MM.1S (cell line): Measurements from ENCODE around the gene PGBD5.

ENCODE experiments used
- DNase-seq: peaks from one replicate; pipeline ENCODE4 v3.0.0-alpha.2; 2015
- H2AFZ ChIP-seq: fragments of 300-600 bp; sonication (generic); 2 replicates; pipeline ENCODE4 v1.6.0; 2016; ENCODE audit warnings: antibody characterized with exemption, low read length
- H3F3A ChIP-seq: fragments of 300-600 bp; sonication (generic); 2 replicates; pipeline ENCODE4 v1.6.1; 2016; ENCODE audit warnings: mild to moderate bottlenecking, antibody characterized with exemption, low read length, moderate library complexity, mixed read lengths; ENCODE audit not compliant: insufficient read depth
- H3K27ac ChIP-seq: fragments of 300-600 bp; sonication (generic); 2 replicates; pipeline ENCODE4 v1.5.1; 2016; ENCODE audit warnings: mild to moderate bottlenecking, low read length
- H3K27me3 ChIP-seq: fragments of 300-600 bp; sonication (generic); replicated peaks from 2 replicates; pipeline ENCODE4 v1.6.0; 2016; ENCODE audit warnings: low read length; ENCODE audit not compliant: insufficient read depth
- H3K36me3 ChIP-seq: fragments of 300-600 bp; sonication (generic); replicated peaks from 2 replicates; pipeline ENCODE4 v1.6.1; 2016; ENCODE audit warnings: mild to moderate bottlenecking, low read length, mixed read lengths; ENCODE audit not compliant: insufficient read depth
- H3K4me1 ChIP-seq: fragments of 300-600 bp; sonication (generic); 2 replicates; pipeline ENCODE4 v1.6.1; 2016; ENCODE audit warnings: low read length, mixed read lengths
- H3K4me2 ChIP-seq: fragments of 300-600 bp; sonication (generic); 2 replicates; pipeline ENCODE4 v1.6.0; 2016; ENCODE audit warnings: low read depth, low read length
- H3K4me3 ChIP-seq: fragments of 300-600 bp; sonication (generic); 2 replicates; pipeline ENCODE4 v1.5.1; 2016; ENCODE audit warnings: low read length, mixed read lengths
- H3K79me2 ChIP-seq: fragments of 300-600 bp; sonication (generic); 2 replicates; pipeline ENCODE4 v1.6.1; 2016; ENCODE audit warnings: mixed run types, low read length, mixed read lengths
- H3K9ac ChIP-seq: fragments of 300-600 bp; sonication (generic); 2 replicates; pipeline ENCODE4 v1.6.1; 2016; ENCODE audit warnings: low read length, mixed read lengths
- H3K9me2 ChIP-seq: fragments of 300-600 bp; sonication (generic); replicated peaks from 2 replicates; pipeline ENCODE4 v1.6.1; 2016; ENCODE audit warnings: mild to moderate bottlenecking, low read length, mixed read lengths; ENCODE audit not compliant: insufficient read depth
- H3K9me3 ChIP-seq: fragments of 300-600 bp; sonication (generic); replicated peaks from 2 replicates; pipeline ENCODE4 v1.6.1; 2016; ENCODE audit warnings: mild to moderate bottlenecking, low read length, mixed read lengths; ENCODE audit not compliant: insufficient read depth
- H4K20me1 ChIP-seq: fragments of 300-600 bp; sonication (generic); 2 replicates; pipeline ENCODE4 v1.6.1; 2016; ENCODE audit warnings: mild to moderate bottlenecking, low read length, moderate library complexity, mixed read lengths; ENCODE audit not compliant: insufficient read depth
- CTCF ChIP-seq: fragments of 300-600 bp; sonication (generic); IDR thresholded peaks from 2 replicates; pipeline ENCODE4 v1.5.1; 2016; ENCODE audit warnings: antibody characterized with exemption, low read length, mixed read lengths
- EZH2 ChIP-seq: fragments of 300-600 bp; sonication (generic); optimal IDR thresholded peaks from 2 replicates; pipeline ENCODE3; 2017; ENCODE audit warnings: low read depth, mild to moderate bottlenecking, antibody characterized with exemption, low read length, mixed read lengths
- EZH2phosphoT487 ChIP-seq: fragments of 300-600 bp; sonication (generic); IDR thresholded peaks from 2 replicates; pipeline ENCODE4 v1.6.1; 2018; ENCODE audit warnings: antibody characterized with exemption, low read length

The PGBD5 gene

GRCh38 chr1:230359992-230360668, 66.0 kb downstream of the PGBD5 start:
- Histone ChIP-seq H2AFZ (no peak overlapping the region), H3K9ac (no peak overlapping the region), H3K27me3 (no peaks in the 10 kb centered on the region), H3K4me2 (no peak overlapping the region), H3K4me1 (no peaks in the 10 kb centered on the region), H4K20me1 (no peaks in the 10 kb centered on the region), H3K79me2 (no peaks in the 10 kb centered on the region), H3K36me3 (no peaks in the 10 kb centered on the region), H3K4me3 (no peak overlapping the region), H3K9me2 (no peaks in the 10 kb centered on the region), H3F3A (no peaks in the 10 kb centered on the region), H3K9me3 (no peaks in the 10 kb centered on the region), H3K27ac (no peak overlapping the region)
- no peak for DNase-seq
- TF ChIP-seq EZH2 (no peak), CTCF (no peak), EZH2phosphoT487 (no peak)

DNA sequence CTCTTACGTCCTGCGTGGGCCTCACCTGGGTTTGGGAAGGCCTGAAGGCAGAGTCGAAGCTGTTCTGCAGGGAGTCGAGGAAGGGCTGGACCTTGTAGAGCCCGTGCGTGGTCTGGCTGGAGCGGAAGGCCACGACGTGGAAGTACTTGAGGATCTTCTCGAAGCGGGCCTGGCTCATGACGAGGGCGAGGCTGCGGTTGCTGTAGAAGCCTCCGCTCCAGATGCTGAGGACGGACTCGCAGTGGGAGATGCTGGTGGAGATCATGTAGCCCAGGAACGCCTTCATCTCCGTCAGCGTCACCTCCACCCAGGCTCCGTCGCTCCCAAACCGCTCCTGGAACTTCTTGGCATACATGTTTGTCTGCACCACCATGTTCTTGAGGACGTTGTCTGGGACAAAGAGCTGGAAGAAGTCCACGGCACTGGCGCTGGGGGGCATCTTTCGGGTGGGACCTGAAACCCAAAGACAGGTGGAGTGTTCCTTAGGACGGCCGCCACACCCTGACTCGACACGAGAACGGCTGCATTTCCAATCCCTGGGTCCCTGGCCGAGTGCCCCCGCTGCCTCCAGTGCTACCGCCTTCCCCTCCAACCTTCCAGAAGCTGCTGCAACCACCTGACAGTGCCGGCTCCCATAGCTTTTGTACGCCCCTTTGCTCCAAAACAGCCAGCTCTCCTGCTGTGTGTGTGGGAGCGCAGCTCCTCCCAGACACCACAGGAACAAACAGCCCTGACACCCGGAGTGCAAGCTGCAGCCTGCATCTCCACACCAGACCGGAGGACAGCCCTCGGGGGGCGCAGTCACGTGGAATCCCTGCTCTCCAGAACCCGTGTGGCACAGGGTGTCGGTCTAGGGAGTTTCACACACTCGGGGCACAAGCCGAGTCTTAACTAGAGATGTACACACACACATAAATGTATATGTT, 69.0 kb downstream of the PGBD5 start:
- Histone ChIP-seq H3K9me2 (no peaks in the 10 kb centered on the region), H2AFZ (no peak overlapping the region), H3K9me3 (no peaks in the 10 kb centered on the region), H3K79me2 (no peaks in the 10 kb centered on the region), H3K4me2 (no peak overlapping the region), H4K20me1 (no peaks in the 10 kb centered on the region), H3K36me3 (no peaks in the 10 kb centered on the region), H3K9ac (no peak overlapping the region), H3K27ac (no peak overlapping the region), H3K27me3 (no peaks in the 10 kb centered on the region), H3F3A (no peaks in the 10 kb centered on the region), H3K4me3 (no peak overlapping the region), H3K4me1 (no peaks in the 10 kb centered on the region)
- DNase-seq = no peak
- no peak for TF ChIP-seq CTCF
- TF ChIP-seq EZH2 = no peak

- Histone ChIP-seq H3K9ac (no peak overlapping the region), H3K9me2 (no peaks in the 10 kb centered on the region), H4K20me1 (no peaks in the 10 kb centered on the region), H3K4me3 (no peak overlapping the region), H3K27ac (no peak overlapping the region), H3K79me2 (no peaks in the 10 kb centered on the region), H3F3A (no peaks in the 10 kb centered on the region), H3K36me3 (no peaks in the 10 kb centered on the region), H3K27me3 (no peaks in the 10 kb centered on the region), H3K4me2 (no peak overlapping the region), H2AFZ (no peak overlapping the region), H3K9me3 (no peaks in the 10 kb centered on the region), H3K4me1 (no peaks in the 10 kb centered on the region)
- TF ChIP-seq EZH2phosphoT487 (no peak), EZH2 (no peak), CTCF (no peak)
- DNase-seq = no peak
Measured at GRCh38 chr1:230356190-230356589, 69.9 kb downstream of the PGBD5 start.
